Vagina (tissue), 2 donors: ENCODE results near the gene TM9SF3.

Experiments used
- CTCF ChIP-seq, 3 experiments: fragments of 450-650 bp in 2 of 3; fragments of 200-600 bp in 1 of 3; sonication (generic) in 1 of 3; IDR thresholded peaks; one replicate each; pipeline ENCODE4 v1.5.1; 2017 to 2019; ENCODE audit warnings: antibody characterized with exemption in 3 of 3, mild to moderate bottlenecking in 2 of 3, moderate library complexity in 2 of 3
- POLR2AphosphoS5 ChIP-seq, 2 donors: sonication (generic); formaldehyde crosslinking; IDR thresholded peaks; one replicate each; pipeline ENCODE4 v1.9.0; 2017; ENCODE audit warnings: antibody characterized with exemption in 2 of 2, mild to moderate bottlenecking in 2 of 2, low read depth in 1 of 2; ENCODE audit not compliant: insufficient read depth in 1 of 2

DNA sequence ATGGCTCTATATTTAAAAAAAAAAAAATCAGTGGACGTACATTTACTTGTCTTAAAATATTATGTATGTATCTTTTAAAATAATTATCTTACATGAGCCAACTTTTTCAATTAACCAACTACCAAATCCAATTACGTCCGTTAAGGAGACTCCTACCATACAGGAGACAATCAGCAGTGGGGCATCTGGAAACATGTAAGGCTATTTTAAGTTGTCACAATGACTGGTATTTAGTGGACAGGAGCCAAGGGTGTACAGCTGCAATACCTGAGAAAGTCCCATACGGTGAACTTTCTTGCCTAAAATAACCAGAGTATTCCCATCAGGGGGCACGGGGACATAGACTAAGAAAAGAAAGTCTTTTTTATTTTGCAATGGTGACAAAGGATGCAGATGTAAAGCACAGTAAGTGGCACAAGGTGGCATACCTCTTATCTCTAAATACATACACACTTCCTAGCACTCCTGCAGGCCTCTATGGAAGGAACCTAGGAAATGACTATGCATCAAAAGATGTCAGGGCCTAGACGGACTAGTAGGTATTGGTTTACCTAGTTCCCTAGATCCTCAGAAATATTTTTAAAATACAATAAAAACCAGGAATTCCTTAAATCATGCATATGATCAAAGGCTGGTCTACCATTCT lies 57.1 kb downstream of the TM9SF3 start:
- no peak for TF ChIP-seq CTCF (IDR thresholded peaks at IDR 0.05)
- no peak for TF ChIP-seq POLR2AphosphoS5 (IDR thresholded peaks at IDR 0.05; ENCODE audit: insufficient read depth in 1 of 2, low read depth in 1 of 2)
